T-cell (primary cell): ENCODE results near the gene RNASE8. TPM values are rescaled to one million over a fixed set of nuclear protein-coding genes. Genes with fewer than 3 reads are reported as not detected.

Source experiments
- ATAC-seq, 4 experiments: fragments of 200-7000 bp in 3 of 4; fragments of 150-1000 bp in 1 of 4; cut with Tn5 transposase; replicated peaks in 1 of 4; 1 replicate in 3 of 4; 2 replicates in 1 of 4; pipeline ENCODE4 v1.10.0; 2021; ENCODE audit warnings: moderate library complexity in 3 of 4, mild to moderate bottlenecking in 2 of 4, moderate number of reproducible peaks in 1 of 4
- CTCF ChIA-PET, 2 donors: fragments of 300-600 bp; sonication (Branson Sonifier 250); formaldehyde crosslinking; loops; one replicate each; lab custom pipeline; 2022; ENCODE audit warnings: antibody characterized with exemption in 2 of 2; lab: Charles Lee
- POLR2A ChIA-PET, 2 donors: fragments of 300-600 bp; sonication (Branson Sonifier 250); formaldehyde crosslinking; loops; one replicate each; lab custom pipeline; 2022; ENCODE audit warnings: antibody characterized with exemption in 2 of 2; lab: Charles Lee
- DNase-seq, 35 experiments: peaks; one replicate each; pipeline versions ENCODE4 v3.0.0 to v3.0.0-alpha.2; 2013 to 2023
- H3K27ac ChIP-seq: one replicate; pipeline ENCODE4 v1.5.1; 2013; ENCODE audit warnings: low read length
- H3K27me3 ChIP-seq, 2 experiments: replicated peaks in 1 of 2; 1 replicate in 1 of 2; 2 replicates in 1 of 2; pipeline versions ENCODE4 v1.6.1 to v1.7.0; 2013; ENCODE audit warnings: low read length in 1 of 2, mixed read lengths in 1 of 2; ENCODE audit not compliant: control insufficient read depth in 2 of 2, insufficient read depth in 2 of 2; ENCODE audit errors: extremely low read depth in 1 of 2
- H3K36me3 ChIP-seq, 2 donors: 1 replicate in 1 of 2; 2 replicates in 1 of 2; pipeline versions ENCODE4 v1.6.1 to v1.7.0; 2013; ENCODE audit warnings: low read length in 1 of 2; ENCODE audit not compliant: control insufficient read depth in 2 of 2, insufficient read depth in 1 of 2; ENCODE audit errors: extremely low read depth in 1 of 2
- H3K4me1 ChIP-seq, 2 experiments: 1 replicate in 1 of 2; 2 replicates in 1 of 2; pipeline versions ENCODE4 v1.6.1 to v1.7.0; 2013; ENCODE audit warnings: low read length in 2 of 2, mixed read lengths in 1 of 2; ENCODE audit not compliant: insufficient read depth in 2 of 2, control insufficient read depth in 1 of 2; ENCODE audit errors: extremely low read depth in 1 of 2
- H3K4me3 ChIP-seq, 2 donors: 1 replicate in 1 of 2; 2 replicates in 1 of 2; pipeline versions ENCODE4 v1.5.1 to v1.7.0; 2013; ENCODE audit warnings: mild to moderate bottlenecking in 2 of 2, low read length in 1 of 2, moderate library complexity in 1 of 2; ENCODE audit not compliant: control insufficient read depth in 1 of 2; ENCODE audit errors: extremely low read depth in 1 of 2
- H3K9me3 ChIP-seq: 2 replicates; pipeline ENCODE4 v1.7.0; 2013
- H3K27ac Mint-ChIP-seq, 2 donors: one replicate each; pipeline ENCODE4 v1.8.0; 2020 to 2021; ENCODE audit warnings: mild to moderate bottlenecking in 2 of 2, mixed read lengths in 2 of 2
- H3K27me3 Mint-ChIP-seq, 2 donors: one replicate each; pipeline ENCODE4 v1.8.0; 2021 to 2022; ENCODE audit warnings: mixed read lengths in 2 of 2
- H3K36me3 Mint-ChIP-seq: one replicate; pipeline ENCODE4 v1.8.0; 2021; ENCODE audit warnings: mixed read lengths
- H3K4me1 Mint-ChIP-seq, 3 donors: one replicate each; pipeline ENCODE4 v1.8.0; 2020 to 2022; ENCODE audit warnings: mixed read lengths in 3 of 3, mild to moderate bottlenecking in 1 of 3
- H3K4me3 Mint-ChIP-seq, 3 donors: one replicate each; pipeline ENCODE4 v1.8.0; 2020 to 2022; ENCODE audit warnings: mild to moderate bottlenecking in 3 of 3, mixed read lengths in 3 of 3, moderate library complexity in 3 of 3
- H3K9me3 Mint-ChIP-seq, 3 donors: one replicate each; pipeline ENCODE4 v1.8.0; 2020 to 2022; ENCODE audit warnings: mixed read lengths in 3 of 3
- WGBS: methylation state at CpG from one replicate; pipeline ENCODE4 v1.1.5; 2013; ENCODE audit warnings: missing lambda C conversion rate; ENCODE audit not compliant: insufficient coverage; 5-methylcytosine and 5-hydroxymethylcytosine counted together
- total RNA-seq, 35 experiments: library from RNA in 6 of 35; stranded (reverse) in 6 of 35; fragments of 120-200 nt in 1 of 35; gene quantifications; one replicate each; pipeline versions ENCODE4 v1.2.1 to v1.2.4 and lab custom pipeline; 2013 to 2026

RNASE8 gene
- total RNA-seq, 5 donors from 2014 or later (not counting 1 experiment from before 2014, with no cell fraction given) = not detected

- 91% methylated on average over 5 of the region's 10 CpGs for WGBS
Measured at GRCh38 chr14:21056520-21057163, 980 bp upstream of the RNASE8 start.

DNA sequence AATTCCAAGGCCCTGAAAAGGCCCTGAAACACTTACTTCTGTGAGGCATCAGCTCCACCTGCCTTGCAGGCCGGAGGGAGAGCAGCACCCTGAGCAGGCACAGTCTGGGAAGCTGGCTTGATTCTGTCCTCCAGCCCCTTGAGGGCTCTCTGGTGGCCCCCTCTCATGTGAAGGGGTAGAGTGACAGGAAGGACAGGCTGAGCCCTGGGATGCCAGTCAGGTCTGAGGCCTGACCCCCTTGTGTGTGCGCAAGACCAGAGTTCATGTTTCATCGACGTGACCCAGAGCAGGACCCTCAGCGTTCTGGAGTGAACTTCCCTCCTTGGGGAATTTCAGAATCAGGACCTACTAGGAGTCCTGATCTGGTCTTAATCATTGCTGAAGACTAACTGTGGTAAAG lies 1.3 kb downstream of the RNASE8 start:
- H3K4me3 Mint-ChIP-seq = no peak overlapping the region
- H3K27ac Mint-ChIP-seq = no peak overlapping the region
- peaks cover 25 to 30% of the 10 kb centered on the region in 2 donors for H3K27me3 Mint-ChIP-seq
- CTCF ChIA-PET = interaction anchor here in 1 of 2 donors (1.0 to 1.2 kb wide), 2 partner anchors 10 to 44 kb away, joined by 3 read pairs; no protein-coding TSS in a partner anchor
- Histone ChIP-seq H3K4me1 (no peaks in the 10 kb centered on the region), H3K36me3 (no peaks in the 10 kb centered on the region), H3K27me3 (peaks cover 0 to 25% of the 10 kb centered on the region in 2 experiments), H3K27ac (no peak overlapping the region), H3K4me3 (no peak overlapping the region), H3K9me3 (no peaks in the 10 kb centered on the region)
- DNase-seq = no peak
- WGBS = 85% methylated on average over 4 of the region's 5 CpGs
- no peaks in the 10 kb centered on the region for H3K4me1 Mint-ChIP-seq
- no peaks in the 10 kb centered on the region for H3K9me3 Mint-ChIP-seq
- H3K36me3 Mint-ChIP-seq = no peaks in the 10 kb centered on the region
- POLR2A ChIA-PET = no interaction called here
- ATAC-seq = no peak

More at GRCh38 chr14:21056520-21057163, 980 bp upstream of the RNASE8 start:
- Mint-ChIP-seq H3K4me3 (no peak overlapping the region), H3K36me3 (no peaks in the 10 kb centered on the region), H3K27me3 (peaks cover 11 to 18% of the 10 kb centered on the region in 2 donors), H3K27ac (no peak overlapping the region), H3K4me1 (no peaks in the 10 kb centered on the region), H3K9me3 (no peaks in the 10 kb centered on the region)
- CTCF ChIA-PET = interaction anchor here in 1 of 2 donors (1.0 to 1.1 kb wide), 2 partner anchors 35 to 43 kb away, joined by 3 to 4 read pairs; no protein-coding TSS in a partner anchor
- Histone ChIP-seq H3K4me1 (no peaks in the 10 kb centered on the region), H3K27ac (no peak overlapping the region), H3K27me3 (peaks cover 0 to 17% of the 10 kb centered on the region in 2 experiments), H3K4me3 (no peak overlapping the region), H3K36me3 (no peaks in the 10 kb centered on the region), H3K9me3 (no peaks in the 10 kb centered on the region)
- no peak for ATAC-seq
- POLR2A ChIA-PET = no interaction called here
- DNase-seq = no peak

DNA sequence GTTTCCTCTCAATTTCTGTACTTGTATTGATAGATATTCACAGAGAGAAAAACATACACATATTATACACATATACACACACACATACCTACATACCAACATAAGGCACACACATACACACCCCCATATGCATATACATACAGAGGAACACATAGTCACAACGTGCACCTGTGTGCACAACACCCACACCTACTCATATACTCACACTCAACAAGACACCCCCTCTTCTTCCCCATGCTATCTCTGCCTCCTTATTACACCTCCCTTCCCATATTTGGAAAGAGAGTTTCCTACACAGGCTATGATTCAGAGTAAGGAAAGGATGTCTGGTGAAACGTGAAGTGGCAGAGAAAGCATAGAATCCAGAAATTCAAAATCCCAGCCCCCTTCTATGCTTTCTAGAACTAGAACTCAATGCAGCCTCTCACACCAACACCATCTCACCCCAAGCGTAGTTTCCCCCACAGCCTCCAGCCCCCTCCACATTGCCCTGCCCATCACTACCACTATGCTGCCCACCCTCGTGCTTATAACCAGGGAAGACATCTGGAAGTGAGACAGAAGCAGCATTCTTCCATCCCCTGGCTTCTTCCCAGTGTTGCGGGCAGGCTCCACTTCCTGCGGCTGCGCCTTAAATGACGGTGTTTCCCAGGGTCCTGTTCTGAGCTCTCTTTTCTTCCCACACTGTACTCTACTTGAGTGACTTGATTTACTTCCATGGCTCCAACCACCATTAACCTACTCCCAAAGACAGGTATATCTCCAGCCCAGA lies 2.4 kb downstream of the RNASE8 start:
- ChIA-PET POLR2A (no interaction called here), CTCF (interaction anchor here in 1 of 2 donors (1.0 to 1.2 kb wide), 3 partner anchors 9 to 45 kb away, joined by 3 to 4 read pairs (median 3); no protein-coding TSS in a partner anchor)
- Histone ChIP-seq H3K27me3 (peaks cover 0 to 31% of the 10 kb centered on the region in 2 experiments), H3K27ac (no peak overlapping the region), H3K9me3 (no peaks in the 10 kb centered on the region), H3K4me1 (no peaks in the 10 kb centered on the region), H3K36me3 (no peaks in the 10 kb centered on the region), H3K4me3 (no peak overlapping the region)
- 71% methylated on average over 7 of the region's 8 CpGs for WGBS
- Mint-ChIP-seq H3K9me3 (no peaks in the 10 kb centered on the region), H3K4me1 (no peaks in the 10 kb centered on the region), H3K27me3 (peaks cover 28 to 31% of the 10 kb centered on the region in 2 donors), H3K4me3 (no peak overlapping the region), H3K27ac (no peak overlapping the region), H3K36me3 (no peaks in the 10 kb centered on the region)
- no peak for DNase-seq
- no peak for ATAC-seq

- DNase-seq = no peak
- H3K27ac Mint-ChIP-seq = no peak overlapping the region
- H3K9me3 Mint-ChIP-seq = no peaks in the 10 kb centered on the region
- Histone ChIP-seq H3K9me3 (no peaks in the 10 kb centered on the region), H3K27ac (no peak overlapping the region), H3K27me3 (peaks cover 0 to 33% of the 10 kb centered on the region in 2 experiments), H3K36me3 (no peaks in the 10 kb centered on the region), H3K4me3 (no peak overlapping the region), H3K4me1 (no peaks in the 10 kb centered on the region)
- no peak overlapping the region for H3K4me3 Mint-ChIP-seq
- H3K4me1 Mint-ChIP-seq = no peaks in the 10 kb centered on the region
- no peaks in the 10 kb centered on the region for H3K36me3 Mint-ChIP-seq
- 81% methylated on average over 4 of the region's 13 CpGs for WGBS
- no peak for ATAC-seq
- POLR2A ChIA-PET = no interaction called here
- CTCF ChIA-PET = interaction anchor here in 1 of 2 donors (1.1 kb wide), 1 partner anchor 25 kb away, joined by 4 read pairs; no protein-coding TSS in a partner anchor
- H3K27me3 Mint-ChIP-seq = peaks cover 34 to 38% of the 10 kb centered on the region in 2 donors
Measured at GRCh38 chr14:21060614-21061346, 3.2 kb downstream of the RNASE8 start.

DNA sequence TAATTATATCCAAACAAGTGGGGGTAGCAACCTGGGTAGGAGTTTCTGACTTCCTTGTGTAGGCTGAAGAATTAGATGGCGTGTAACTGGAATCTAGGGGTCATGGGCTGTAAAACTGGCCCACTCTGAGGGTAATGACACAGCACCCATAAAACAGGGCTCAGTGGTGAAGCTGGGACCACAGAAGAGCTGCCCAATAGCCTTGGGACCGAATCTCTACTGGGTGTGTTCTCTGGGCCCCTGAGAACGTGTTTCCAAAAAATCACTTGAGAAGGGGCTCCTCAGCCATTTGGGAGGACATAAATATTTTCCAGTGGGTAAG lies 3.7 kb downstream of the RNASE8 start:
- H3K9me3 ChIP-seq = no peaks in the 10 kb centered on the region
- Mint-ChIP-seq H3K27me3 (peaks cover 38% of the 10 kb centered on the region in 2 donors), H3K36me3 (no peaks in the 10 kb centered on the region), H3K4me1 (no peaks in the 10 kb centered on the region), H3K9me3 (no peaks in the 10 kb centered on the region), H3K27ac (no peak overlapping the region), H3K4me3 (no peak overlapping the region)
- WGBS = 86% methylated on average over 1 of the region's 3 CpGs
- CTCF ChIA-PET = interaction anchor here in 1 of 2 donors (1.1 to 1.3 kb wide), 3 partner anchors 26 to 46 kb away, joined by 3 to 4 read pairs (median 4); no protein-coding TSS in a partner anchor
- DNase-seq (no peak), ATAC-seq (no peak)
- H3K4me1 ChIP-seq = no peaks in the 10 kb centered on the region
- H3K27ac ChIP-seq = no peak overlapping the region
- no peaks in the 10 kb centered on the region for H3K36me3 ChIP-seq
- no peak overlapping the region for H3K4me3 ChIP-seq
- H3K27me3 ChIP-seq = peaks cover 0 to 35% of the 10 kb centered on the region in 2 experiments
- POLR2A ChIA-PET = interaction anchor here in 1 of 2 donors (0.6 kb wide), 1 partner anchor 577 kb away, joined by 4 read pairs; no protein-coding TSS in a partner anchor

DNA sequence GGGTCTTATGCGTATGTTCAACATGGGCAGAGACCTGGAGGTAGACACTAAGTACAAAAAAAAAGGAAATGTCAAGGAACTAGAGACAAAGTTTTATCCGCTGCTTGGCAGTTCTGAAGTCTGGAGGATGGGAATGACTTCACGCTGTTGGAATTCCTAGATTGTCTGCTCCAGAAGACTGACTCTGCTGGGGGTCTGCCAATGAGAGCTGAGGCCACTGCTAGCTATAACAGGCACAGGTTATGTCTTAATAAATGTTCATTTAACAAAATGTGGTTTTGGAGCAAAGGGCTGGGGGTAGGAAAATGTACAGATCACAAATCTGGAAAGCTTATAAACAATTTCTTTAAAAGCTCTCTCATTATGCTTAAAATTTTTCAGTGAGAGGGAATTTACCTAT lies 5.9 kb downstream of the RNASE8 start:
- peaks cover 2 to 4% (median 4%) of the 10 kb centered on the region in 3 donors for H3K4me1 Mint-ChIP-seq
- ATAC-seq = no peak
- H3K9me3 Mint-ChIP-seq = no peaks in the 10 kb centered on the region
- DNase-seq = no peak
- H3K27me3 Mint-ChIP-seq = peaks cover 55 to 56% of the 10 kb centered on the region in 2 donors
- Histone ChIP-seq H3K27me3 (peaks cover 4 to 31% of the 10 kb centered on the region in 2 experiments), H3K36me3 (no peaks in the 10 kb centered on the region), H3K4me1 (peaks cover 0 to 3% of the 10 kb centered on the region in 2 experiments), H3K9me3 (no peaks in the 10 kb centered on the region), H3K4me3 (no peak overlapping the region), H3K27ac (no peak overlapping the region)
- CTCF ChIA-PET = interaction anchor here (0.9 to 1.6 kb wide), 4 partner anchors 29 to 49 kb away, joined by 3 to 9 read pairs (median 4); no protein-coding TSS in a partner anchor
- H3K4me3 Mint-ChIP-seq = no peak overlapping the region
- H3K36me3 Mint-ChIP-seq = no peaks in the 10 kb centered on the region
- H3K27ac Mint-ChIP-seq = no peak overlapping the region
- POLR2A ChIA-PET = no interaction called here
- WGBS = 76% methylated on average over 2 of the region's 3 CpGs
